Kidney (tissue), 14 donors: ENCODE results near the gene NPAS3. TPM values are rescaled to one million over a fixed set of nuclear protein-coding genes. Genes with fewer than 3 reads are reported as not detected.
A peak's percentile ranks its signal among the peaks of the same experiment; 100 is the strongest.

ENCODE experiments used
- DNase-seq, 5 donors: peaks; one replicate each; pipeline ENCODE4 v3.0.0-alpha.2; 2013 to 2020
- FAIRE-seq: peaks from 2 replicates; lab custom pipeline; 2012; peaks lifted over from hg19 to GRCh38; lab: Jason Lieb, UNC
- H3K27ac ChIP-seq, 2 donors: one replicate each; pipeline ENCODE4 v1.7.0; 2013; ENCODE audit warnings: low read depth in 2 of 2, low read length in 2 of 2, inconsistent platforms in 1 of 2
- H3K27me3 ChIP-seq: one replicate; pipeline ENCODE4 v1.7.1; 2013; ENCODE audit warnings: low read length, inconsistent platforms; ENCODE audit not compliant: control insufficient read depth, insufficient read depth
- H3K36me3 ChIP-seq, 3 donors: one replicate each; pipeline versions ENCODE4 v1.7.0 to v1.7.1; 2013; ENCODE audit warnings: low read length in 3 of 3, control low read depth in 1 of 3, inconsistent platforms in 1 of 3; ENCODE audit not compliant: insufficient read depth in 3 of 3, control insufficient read depth in 2 of 3
- H3K4me1 ChIP-seq, 3 donors: one replicate each; pipeline versions ENCODE4 v1.7.0 to v1.7.1; 2013; ENCODE audit warnings: low read length in 3 of 3, inconsistent platforms in 1 of 3, low read depth in 1 of 3; ENCODE audit not compliant: control insufficient read depth in 2 of 3, insufficient read depth in 2 of 3
- H3K4me3 ChIP-seq, 3 donors: one replicate each; pipeline versions ENCODE4 v1.7.0 to v1.8.1; 2013; ENCODE audit warnings: low read length in 3 of 3, control low read depth in 1 of 3, inconsistent platforms in 1 of 3
- H3K9ac ChIP-seq, 3 donors: one replicate each; pipeline versions ENCODE4 v1.7.0 to v1.7.1; 2013; ENCODE audit warnings: low read length in 3 of 3, control low read depth in 1 of 3, inconsistent platforms in 1 of 3
- H3K9me3 ChIP-seq, 3 donors: one replicate each; pipeline versions ENCODE4 v1.7.0 to v1.7.1; 2013; ENCODE audit warnings: low read length in 3 of 3, control low read depth in 1 of 3, inconsistent platforms in 1 of 3; ENCODE audit not compliant: control insufficient read depth in 2 of 3, insufficient read depth in 1 of 3
- intact Hi-C: fragments of 100-400 bp; cut with DNase I; formaldehyde crosslinking; loops from one replicate; pipeline ENCODE4 v1.11.1; 2022
- polyA plus RNA-seq: library from polyadenylated mRNA; stranded (reverse); fragments of 350-450 nt; fragmentation: Illumina TruSeq; extraction: RNeasy Lipid Tissue Mini Kit (QIAGEN cat#74804); gene quantifications from one replicate; pipeline ENCODE4 v1.2.3, GENCODE V29; 2014; ENCODE audit warnings: low read depth, low replicate concordance; ENCODE audit not compliant: insufficient read depth
- total RNA-seq: library from RNA; stranded (reverse); fragmentation: NEBNext Ultra II Directional; extraction: Animal tissue kit (Norgen Biotek cat#: 25700); gene quantifications from one replicate; pipeline ENCODE4 v1.2.1, GENCODE V29; 2021
- TF ChIP-seq, protein P1 (sequence below): IDR thresholded peaks from 3 replicates; pipeline ENCODE4 v1.5.1; 2012; ENCODE audit warnings: mild to moderate bottlenecking, moderate library complexity, borderline replicate concordance; ENCODE audit not compliant: insufficient read depth; ENCODE audit errors: extremely low read depth
- donor health status: control.
- donor health status: control.
- donor health status: control.
- donor health status: control.
- donor health status: control.
- donor health status: DM: yes; HTN: yes; CAD: no.
- donor health status: Normal renal cell carcinoma (clear cell type).

The NPAS3 gene
- total and polyA plus RNA-seq, 2 donors from 2014 or later, result 0.82 to 5.0 TPM

DNA sequence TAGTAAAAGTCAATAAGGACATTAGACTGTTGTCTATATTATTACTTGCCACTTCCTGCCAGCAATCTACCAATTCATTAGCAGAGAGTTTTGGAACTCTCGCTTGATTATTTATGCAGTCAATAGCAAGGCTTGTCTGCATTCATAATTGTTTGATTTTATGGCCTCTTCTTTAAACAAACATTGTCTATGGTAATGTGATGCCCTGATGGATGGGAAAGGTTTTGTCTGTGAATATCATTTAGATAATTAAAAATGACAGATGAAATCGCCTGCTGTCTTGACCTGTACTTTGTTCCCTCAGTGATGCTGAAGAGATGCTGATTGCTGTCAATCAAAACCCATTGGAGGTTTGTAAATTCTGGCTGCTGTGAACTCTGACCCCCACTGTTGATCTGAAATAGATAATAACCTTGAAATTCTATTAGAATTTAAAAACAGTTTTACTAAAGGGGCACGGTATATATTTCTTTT, 455.3 kb downstream of the NPAS3 start:
- no peak overlapping the region for H3K4me3 ChIP-seq
- H3K9ac ChIP-seq, result no peak overlapping the region
- DNase-seq, result no peak
- TF ChIP-seq, protein P1, sequence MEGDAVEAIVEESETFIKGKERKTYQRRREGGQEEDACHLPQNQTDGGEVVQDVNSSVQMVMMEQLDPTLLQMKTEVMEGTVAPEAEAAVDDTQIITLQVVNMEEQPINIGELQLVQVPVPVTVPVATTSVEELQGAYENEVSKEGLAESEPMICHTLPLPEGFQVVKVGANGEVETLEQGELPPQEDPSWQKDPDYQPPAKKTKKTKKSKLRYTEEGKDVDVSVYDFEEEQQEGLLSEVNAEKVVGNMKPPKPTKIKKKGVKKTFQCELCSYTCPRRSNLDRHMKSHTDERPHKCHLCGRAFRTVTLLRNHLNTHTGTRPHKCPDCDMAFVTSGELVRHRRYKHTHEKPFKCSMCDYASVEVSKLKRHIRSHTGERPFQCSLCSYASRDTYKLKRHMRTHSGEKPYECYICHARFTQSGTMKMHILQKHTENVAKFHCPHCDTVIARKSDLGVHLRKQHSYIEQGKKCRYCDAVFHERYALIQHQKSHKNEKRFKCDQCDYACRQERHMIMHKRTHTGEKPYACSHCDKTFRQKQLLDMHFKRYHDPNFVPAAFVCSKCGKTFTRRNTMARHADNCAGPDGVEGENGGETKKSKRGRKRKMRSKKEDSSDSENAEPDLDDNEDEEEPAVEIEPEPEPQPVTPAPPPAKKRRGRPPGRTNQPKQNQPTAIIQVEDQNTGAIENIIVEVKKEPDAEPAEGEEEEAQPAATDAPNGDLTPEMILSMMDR, result no peak
- H3K27me3 ChIP-seq, result no peaks in the 10 kb centered on the region
- no peak overlapping the region for H3K27ac ChIP-seq
- no peak for FAIRE-seq
- intact Hi-C loops, result no loop called here
- H3K36me3 ChIP-seq, result no peaks in the 10 kb centered on the region
- no peaks in the 10 kb centered on the region for H3K9me3 ChIP-seq
- no peaks in the 10 kb centered on the region for H3K4me1 ChIP-seq

DNA sequence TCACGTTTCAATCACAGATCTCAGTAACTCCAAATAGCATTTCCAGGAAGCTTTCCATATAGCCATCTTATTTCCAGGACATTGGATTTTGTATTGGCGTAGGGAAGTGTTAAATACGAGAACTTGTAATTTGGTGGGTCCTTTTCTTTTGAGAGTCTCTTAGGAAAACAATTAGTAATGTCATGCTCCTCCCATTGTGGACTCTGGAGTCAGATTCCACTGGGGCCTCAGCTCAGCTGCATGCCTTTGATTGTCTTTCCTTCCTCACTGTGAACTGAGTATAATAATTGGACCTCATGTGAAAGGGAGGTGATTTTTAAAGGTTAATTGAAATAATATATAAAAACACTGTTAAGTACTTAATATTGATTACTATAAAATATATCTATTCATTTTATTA, 462.6 kb downstream of the NPAS3 start:
- TF ChIP-seq, protein P1, result no peak
- Histone ChIP-seq H3K36me3 (no peaks in the 10 kb centered on the region), H3K9me3 (peaks cover 0 to 8% (median 5%) of the 10 kb centered on the region in 3 donors), H3K27ac (no peak overlapping the region), H3K4me1 (no peaks in the 10 kb centered on the region), H3K4me3 (no peak overlapping the region), H3K27me3 (no peaks in the 10 kb centered on the region), H3K9ac (no peak overlapping the region)
- no peak for FAIRE-seq
- intact Hi-C loops, result no loop called here
- DNase-seq, result peak in 3 of 5 donors; percentile 15 to 38 (median 24)

DNA sequence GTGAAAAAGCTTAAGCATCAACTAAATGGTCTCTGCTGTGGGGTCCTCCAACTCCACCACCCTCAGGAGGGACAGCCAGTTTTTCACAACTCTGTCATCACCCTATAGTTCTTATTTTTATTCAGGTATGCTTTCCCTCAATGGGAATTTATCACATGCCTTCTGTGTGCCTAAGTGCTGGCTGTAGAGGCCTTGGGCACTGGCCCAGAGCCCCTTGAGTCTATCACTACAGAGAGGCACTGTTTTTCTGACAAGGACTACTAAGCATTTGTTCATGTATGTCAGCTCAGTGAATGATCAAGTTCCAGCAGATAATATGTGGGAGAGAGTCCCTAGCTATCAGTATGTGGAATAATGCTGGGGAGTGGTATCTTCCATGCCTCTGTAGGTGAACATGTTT, 463.9 kb downstream of the NPAS3 start:
- Histone ChIP-seq H3K4me1 (no peaks in the 10 kb centered on the region), H3K27ac (no peak overlapping the region), H3K9me3 (peaks cover 0 to 8% (median 5%) of the 10 kb centered on the region in 3 donors), H3K27me3 (no peaks in the 10 kb centered on the region), H3K9ac (no peak overlapping the region), H3K36me3 (no peaks in the 10 kb centered on the region), H3K4me3 (no peak overlapping the region)
- FAIRE-seq (no peak), DNase-seq (no peak)
- intact Hi-C loops, result no loop called here
- TF ChIP-seq, protein P1, result no peak

DNA sequence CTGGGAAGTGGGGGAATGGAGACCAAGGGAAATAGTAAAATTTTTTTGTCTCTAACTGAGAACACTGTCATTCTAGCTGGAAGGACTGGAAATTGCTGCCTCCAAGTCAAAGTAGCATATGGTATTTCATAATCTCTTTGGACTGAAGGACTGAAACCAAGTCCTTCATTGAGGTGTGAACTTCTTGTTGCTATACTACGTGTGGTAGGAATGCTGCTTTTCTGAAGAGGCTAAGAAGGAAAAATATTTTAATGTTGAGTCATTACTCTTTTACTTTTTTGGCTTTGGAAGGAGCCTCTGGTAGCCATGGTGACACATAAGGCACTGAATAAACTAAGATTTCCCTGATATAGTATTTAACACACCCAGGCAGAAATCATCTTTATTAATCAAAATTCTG, 465.4 kb downstream of the NPAS3 start:
- H3K9me3 ChIP-seq, result peaks cover 0 to 8% (median 5%) of the 10 kb centered on the region in 3 donors
- H3K4me3 ChIP-seq, result no peak overlapping the region
- intact Hi-C loops, result no loop called here
- no peak overlapping the region for H3K27ac ChIP-seq
- no peak overlapping the region for H3K9ac ChIP-seq
- DNase-seq, result no peak
- no peaks in the 10 kb centered on the region for H3K27me3 ChIP-seq
- FAIRE-seq, result no peak
- no peaks in the 10 kb centered on the region for H3K36me3 ChIP-seq
- TF ChIP-seq, protein P1, result no peak
- H3K4me1 ChIP-seq, result no peaks in the 10 kb centered on the region
